HG03060 (cell line): ENCODE results near the gene DIDO1.
"Not testable (repeated sequence)": the region's sequence is repeated elsewhere in the genome, so short reads cannot be mapped to it uniquely, and the experiment has no call there.

Experiments used
- ATAC-seq: cut with Tn5 transposase; IDR thresholded peaks from one replicate; pipeline ENCODE4 v1.9.1; 2021; ENCODE audit warnings: low read depth, moderate number of reproducible peaks; ENCODE audit not compliant: unreplicated experiment

DIDO1 gene

DNA sequence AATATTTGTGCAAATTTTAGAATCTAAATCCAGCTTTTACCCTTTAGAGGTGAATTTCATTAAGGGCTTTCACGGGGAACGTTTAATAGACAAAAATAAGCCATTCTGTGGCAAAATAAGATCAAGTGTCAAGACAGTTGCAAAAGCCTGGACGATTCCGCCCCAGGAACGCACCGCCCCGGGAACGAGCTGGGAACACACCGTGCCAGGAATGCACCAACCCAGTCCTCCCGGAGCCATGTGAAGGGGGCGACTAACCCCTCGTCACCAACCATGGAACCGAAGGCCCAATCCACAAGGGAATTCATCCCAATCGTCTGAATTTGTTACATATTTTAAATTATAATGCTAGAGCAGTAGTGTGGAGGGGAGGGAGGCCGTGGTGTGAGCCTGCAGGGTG is 43.9 kb downstream of the DIDO1 start:
- ATAC-seq: no peak

DNA sequence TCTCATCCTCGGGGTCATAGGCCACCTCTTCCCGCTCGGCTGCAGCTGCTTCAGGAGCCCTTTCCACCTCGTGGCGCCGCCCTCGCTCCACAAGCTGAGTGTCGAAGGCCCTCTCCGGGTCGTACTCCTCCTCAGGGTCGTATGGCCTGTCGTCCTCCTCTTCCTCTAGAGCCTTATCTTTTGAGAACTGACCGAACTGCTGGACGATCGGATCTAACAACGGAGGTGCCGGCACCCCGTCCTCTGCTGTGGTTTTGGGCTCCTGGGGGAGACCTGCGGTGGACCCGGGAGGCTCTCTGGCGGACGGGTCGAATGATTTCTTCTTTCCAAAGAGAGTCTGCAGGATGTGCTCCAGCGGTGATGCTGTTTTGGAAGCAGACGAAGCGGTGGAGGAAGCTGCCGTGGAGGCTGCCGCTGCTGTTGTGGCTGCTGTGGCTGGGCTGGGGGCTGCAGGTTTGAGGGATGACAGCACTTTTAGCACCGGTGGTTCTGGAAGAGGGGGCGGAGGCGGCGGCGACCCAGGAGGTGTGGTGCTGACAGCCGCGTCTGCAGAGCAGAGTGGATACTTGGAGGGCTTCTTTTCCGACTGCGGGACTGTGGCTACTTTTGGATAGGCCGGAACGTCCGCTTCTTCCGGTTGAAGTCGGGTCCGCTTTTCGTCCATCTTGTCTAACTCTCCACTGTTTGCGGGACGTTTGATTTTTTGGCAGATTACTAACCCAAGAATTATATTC is 44.5 kb downstream of the DIDO1 start:
- no peak for ATAC-seq

- no peak for ATAC-seq
Measured at GRCh38 chr20:62880935-62881661, 45.2 kb downstream of the DIDO1 start.

DNA sequence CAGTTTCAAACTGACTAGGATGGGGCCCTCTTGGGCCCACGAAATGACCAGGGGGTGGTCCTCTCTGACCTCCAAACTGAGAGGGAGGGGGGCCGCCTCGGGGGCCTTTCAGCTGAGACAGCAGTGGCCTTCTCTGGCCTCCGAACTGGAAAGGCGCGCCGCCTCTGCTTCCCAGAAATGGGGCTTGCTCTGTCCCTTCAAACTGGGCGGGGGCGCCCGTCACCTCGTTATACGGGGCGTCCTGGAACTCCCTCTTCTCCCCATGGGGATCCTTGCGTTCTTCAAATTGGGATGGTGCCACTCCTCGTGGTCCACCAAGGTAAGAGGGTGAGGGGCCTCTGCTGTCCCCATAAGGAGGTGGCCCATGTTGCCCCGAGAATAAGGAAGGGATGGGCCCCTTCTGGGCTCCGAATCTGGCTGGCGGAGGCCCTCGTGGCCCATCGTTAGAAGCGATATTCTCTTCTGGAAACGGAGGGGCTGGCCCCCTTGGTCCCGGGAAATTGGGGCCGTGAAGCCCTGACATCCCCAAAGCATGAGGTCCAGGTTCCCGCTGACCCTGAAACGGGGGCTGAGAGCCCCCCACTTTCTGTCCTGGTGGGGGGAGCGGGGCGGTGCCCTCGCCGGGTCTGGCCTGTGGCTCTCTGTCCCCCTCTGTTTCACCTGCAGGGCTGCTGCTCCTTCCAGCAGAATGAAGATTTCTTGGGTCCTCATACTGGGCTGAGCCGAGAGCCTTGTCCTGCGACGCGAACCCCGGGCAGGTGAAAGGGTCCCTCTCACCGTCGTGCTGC is 46.0 kb downstream of the DIDO1 start:
- no peak for ATAC-seq

DNA sequence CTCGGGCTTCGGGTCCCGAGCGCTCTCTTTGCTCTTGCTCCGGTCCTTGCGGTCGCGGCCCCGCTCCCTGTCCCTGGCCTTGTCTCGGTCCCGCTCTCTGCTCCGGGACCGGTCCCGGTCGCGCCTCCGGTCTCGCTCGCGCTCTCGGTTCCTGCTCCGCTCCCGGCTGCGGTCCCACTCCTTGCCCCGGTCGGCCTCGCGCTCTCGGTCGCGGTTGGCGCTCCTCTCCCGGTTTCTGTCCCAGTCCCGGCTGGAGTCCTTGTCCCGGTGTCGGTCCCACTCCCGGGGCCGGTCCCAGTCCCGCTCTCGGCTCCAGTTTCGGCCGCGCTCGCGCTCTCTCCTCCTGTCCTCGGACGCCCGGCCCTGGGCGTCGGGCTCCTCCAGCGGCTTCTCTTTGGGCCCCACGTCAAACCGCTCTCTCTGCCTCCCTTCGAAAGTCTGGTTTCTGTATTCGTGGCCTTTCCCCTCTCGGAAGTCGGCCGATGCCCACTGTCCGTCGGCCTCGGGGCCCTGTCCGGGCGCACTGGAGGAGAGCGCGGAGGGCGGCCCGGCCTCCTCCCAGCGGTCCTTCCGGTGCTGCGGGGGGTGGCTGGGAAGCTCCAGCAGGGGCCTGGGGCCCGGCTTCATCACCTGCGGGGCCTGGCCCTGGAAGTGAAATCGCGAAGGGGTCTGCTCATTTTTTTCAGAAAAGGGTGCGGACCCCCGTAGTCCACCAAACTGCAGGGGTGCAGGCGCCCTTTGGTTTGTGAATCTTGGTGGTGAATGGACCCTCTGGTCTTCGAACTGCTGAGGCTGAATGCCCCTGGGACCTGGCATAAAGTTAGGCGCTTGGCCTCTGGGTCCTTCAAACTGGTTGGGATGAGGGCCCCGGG is 46.8 kb downstream of the DIDO1 start:
- ATAC-seq: no peak

- no peak for ATAC-seq
Measured at GRCh38 chr20:62878244-62879038, 47.9 kb downstream of the DIDO1 start.

- ATAC-seq: no peak
Measured at GRCh38 chr20:62876902-62877816, 49.1 kb downstream of the DIDO1 start.

DNA sequence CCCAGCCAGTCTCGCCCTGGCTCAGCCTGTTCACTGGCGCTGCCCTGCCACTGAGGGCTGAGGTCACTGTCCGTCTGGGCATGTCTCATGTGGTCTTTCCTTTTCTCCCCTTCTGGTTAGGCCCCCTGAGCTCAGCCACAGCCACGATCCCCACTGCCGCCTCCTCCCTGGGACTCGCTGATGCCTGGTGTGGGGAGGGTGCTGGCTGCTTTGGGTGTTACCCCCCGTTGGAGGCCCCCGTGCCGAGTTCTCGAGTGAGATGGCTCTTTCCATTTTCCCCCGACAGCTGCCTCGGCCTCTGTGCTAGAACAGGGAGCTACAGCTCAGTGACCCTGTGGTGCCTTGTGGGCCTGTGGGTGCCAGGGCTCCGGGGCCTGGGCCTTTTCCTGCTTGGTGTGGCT is 49.8 kb downstream of the DIDO1 start:
- ATAC-seq: no peak

DNA sequence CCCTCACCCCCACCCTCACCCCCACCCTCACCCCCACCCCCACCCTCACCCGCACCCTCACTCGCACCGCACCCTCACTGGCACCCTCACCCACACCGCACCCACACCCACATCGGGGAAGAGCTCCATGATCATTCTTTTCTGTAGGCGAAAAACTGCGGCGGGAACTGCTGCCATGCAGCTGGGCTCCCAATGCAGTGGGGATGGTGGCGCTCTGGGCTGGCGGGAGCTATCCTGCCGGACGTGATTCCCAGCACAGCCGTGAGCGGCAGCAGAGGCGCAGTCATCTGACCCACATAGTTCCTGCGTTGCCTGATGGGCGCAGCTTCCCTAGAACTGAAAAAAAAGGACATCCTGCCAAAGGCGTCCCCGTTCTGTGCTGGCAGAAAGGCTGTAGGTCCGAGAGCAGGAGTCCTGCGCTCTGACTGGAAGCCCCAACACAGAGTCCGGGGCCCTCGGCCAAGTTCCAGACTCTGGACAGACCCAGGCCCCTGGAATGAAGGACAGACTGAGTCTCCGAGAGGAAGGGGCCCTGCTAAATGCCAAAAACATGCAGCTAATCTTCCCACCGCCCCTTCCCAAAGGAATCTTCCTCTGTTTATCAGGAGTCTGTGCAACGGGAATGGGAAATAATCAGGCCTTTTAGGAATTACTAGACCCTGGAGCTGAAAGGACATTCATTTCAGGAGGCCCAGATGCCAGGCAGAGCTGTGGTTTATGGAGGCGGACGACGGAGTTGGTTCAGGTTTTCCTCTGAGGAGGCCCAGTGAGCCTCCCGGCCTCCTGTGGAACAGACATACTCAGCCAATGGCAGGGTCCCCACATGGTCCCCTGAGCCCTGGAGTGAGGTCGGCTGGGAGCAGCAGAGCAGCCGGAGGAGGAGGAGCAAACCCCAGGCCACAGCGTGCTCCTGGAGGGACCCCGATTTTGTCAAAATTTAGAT is 50.6 kb downstream of the DIDO1 start:
- ATAC-seq: no peak

DNA sequence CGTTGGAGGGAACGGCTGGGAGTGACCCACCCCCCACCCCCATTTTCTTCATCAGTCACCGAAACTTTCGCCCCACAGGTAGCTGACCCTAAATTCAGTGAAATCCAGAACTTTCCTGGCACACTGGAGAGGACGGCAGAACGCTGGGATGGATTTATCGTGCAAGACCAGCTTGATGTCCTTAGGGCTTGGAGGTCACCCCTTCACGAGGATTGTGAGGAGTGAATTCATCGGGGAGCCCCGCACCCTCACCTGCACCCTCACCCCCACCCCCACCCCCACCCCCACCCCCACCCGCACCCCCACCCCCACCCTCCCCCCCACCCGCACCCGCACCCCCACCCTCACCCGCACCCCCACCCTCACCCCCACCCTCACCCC is 51.4 kb downstream of the DIDO1 start:
- ATAC-seq: no peak

DNA sequence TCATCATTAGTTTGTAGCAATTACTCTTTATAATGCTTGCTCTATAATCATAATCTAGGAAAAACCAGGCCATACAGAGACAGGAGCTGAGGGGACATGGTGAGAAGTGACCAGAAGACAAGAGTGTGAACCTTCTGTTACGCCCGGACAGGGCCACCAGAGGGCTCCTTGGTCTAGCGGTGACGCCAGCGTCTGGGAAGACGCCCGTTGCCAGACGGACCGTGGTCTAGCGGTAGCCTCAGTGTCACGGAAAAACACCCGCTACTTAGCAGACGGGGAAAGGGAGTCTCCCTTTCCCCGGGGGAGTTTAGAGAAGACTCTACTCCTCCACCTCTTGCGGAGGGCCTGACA is 52.6 kb downstream of the DIDO1 start:
- not testable (repeated sequence) for ATAC-seq

DNA sequence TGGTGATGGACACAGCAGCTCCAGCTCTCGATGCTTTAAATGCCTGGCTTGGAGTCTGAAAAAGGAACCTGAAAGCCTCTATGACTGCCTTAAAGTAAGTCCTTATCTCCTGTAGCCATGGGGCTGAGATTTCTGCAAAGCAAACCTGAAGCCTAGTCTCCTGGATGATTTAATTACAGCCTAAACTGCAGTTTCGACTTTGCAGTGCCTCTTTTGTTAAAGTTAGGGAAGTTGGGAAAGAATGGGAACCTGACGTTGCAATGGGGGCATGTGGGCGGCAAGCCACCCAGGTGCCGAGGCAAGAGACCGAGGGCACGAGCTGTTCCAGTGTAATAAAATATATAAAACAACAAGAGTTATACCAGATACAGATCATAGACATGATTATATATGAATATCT is 53.0 kb downstream of the DIDO1 start:
- no peak for ATAC-seq

DNA sequence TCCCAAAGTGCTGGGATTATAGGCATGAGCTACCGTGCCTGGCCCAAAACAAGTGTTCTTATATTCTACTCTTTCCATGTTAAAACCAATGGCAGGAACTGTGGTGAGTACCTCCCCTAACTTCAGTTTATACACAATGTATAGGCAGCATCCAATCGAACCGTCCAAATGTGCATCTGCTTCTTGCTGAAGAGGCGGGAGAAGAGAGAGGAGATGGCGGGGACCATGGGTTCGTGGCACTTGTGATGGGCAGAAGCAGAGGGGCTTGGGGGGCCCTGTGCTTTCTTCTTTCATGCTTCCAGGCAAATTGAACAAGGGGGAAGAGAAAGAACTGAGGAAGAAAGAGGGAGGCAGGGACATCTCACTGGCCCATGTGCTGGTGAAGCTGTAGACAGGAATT is 53.4 kb downstream of the DIDO1 start:
- no peak for ATAC-seq

DNA sequence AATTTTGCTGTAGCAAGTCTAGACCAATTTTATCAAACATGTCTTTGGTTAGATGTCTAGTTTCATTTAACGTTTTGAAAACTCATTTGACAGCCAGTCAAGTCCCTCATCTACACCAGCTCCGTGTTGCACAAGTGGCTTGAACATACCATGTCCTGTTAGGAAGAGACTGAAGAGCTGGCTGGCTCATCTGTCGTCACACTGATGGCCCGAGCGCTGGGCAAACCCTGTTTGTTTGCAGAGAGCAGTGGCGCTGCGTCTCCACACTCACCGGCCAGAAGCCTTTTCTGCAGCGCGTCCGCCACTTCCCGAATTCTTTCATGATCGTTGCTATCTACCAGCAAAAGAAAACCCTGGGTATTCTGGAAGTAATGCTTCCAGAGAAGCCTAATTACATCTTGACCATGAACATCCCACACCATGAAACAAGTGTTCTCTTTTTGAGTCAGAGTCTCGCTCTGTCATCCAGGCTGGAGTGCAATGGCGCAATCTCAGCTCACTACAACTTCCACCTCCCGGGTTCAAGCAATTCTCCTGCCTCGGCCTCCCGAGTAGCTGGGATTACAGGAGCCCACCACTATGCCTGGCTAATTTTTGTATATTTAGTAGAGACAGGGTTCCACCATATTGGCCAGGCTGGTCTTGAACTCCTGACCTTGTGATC is 54.0 kb downstream of the DIDO1 start:
- no peak for ATAC-seq

- no peak for ATAC-seq
Measured at GRCh38 chr20:62864207-62864606, 62.1 kb downstream of the DIDO1 start.

GRCh38 chr20:62861726-62862336 is 64.5 kb downstream of the DIDO1 start, which contains the start of gene TCFL5:
Gene TCFL5 (minus strand): TSS chr20:62861822. CDS start chr20:62861670, 152 bp downstream.
- no peak for ATAC-seq
